Measurements from ENCODE around the gene ZSCAN20.

GRCh38 chr1:33445108-33445507, 27.3 kb upstream of the ZSCAN20 start:
- TF ChIP-seq, protein P1, sequence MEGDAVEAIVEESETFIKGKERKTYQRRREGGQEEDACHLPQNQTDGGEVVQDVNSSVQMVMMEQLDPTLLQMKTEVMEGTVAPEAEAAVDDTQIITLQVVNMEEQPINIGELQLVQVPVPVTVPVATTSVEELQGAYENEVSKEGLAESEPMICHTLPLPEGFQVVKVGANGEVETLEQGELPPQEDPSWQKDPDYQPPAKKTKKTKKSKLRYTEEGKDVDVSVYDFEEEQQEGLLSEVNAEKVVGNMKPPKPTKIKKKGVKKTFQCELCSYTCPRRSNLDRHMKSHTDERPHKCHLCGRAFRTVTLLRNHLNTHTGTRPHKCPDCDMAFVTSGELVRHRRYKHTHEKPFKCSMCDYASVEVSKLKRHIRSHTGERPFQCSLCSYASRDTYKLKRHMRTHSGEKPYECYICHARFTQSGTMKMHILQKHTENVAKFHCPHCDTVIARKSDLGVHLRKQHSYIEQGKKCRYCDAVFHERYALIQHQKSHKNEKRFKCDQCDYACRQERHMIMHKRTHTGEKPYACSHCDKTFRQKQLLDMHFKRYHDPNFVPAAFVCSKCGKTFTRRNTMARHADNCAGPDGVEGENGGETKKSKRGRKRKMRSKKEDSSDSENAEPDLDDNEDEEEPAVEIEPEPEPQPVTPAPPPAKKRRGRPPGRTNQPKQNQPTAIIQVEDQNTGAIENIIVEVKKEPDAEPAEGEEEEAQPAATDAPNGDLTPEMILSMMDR (IDR thresholded peaks at IDR 0.05 in 4 of 5, conservative IDR thresholded peaks at IDR 0.05 in 1 of 5): no peak
- TF ChIP-seq POLR2A (IDR thresholded peaks at IDR 0.05): no peak

Data from gastrocnemius medialis (tissue), 4 donors.